CD14-positive monocyte (primary cell): ENCODE results near the gene RNU1-3. TPM values are rescaled to one million over a fixed set of nuclear protein-coding genes. Genes with fewer than 3 reads are reported as not detected.
"Not testable (repeated sequence)": the region's sequence is repeated elsewhere in the genome, so short reads cannot be mapped to it uniquely, and the experiment has no call there.

Experiments used
- DNase-seq, 3 donors: peaks; one replicate each; pipeline ENCODE4 v3.0.0-alpha.2; 2011 to 2022
- H2AFZ ChIP-seq: 2 replicates; pipeline ENCODE4 v1.6.0; 2012; ENCODE audit warnings: mild to moderate bottlenecking, low read depth, low read length, inconsistent platforms; ENCODE audit not compliant: insufficient read depth, poor library complexity, severe bottlenecking
- H3K27ac ChIP-seq, 2 donors: 1 replicate in 1 of 2; 2 replicates in 1 of 2; pipeline ENCODE4 v1.5.1; 2012 to 2013; ENCODE audit warnings: low read length in 2 of 2, control low read depth in 1 of 2, inconsistent platforms in 1 of 2, low read depth in 1 of 2, mild to moderate bottlenecking in 1 of 2
- H3K27me3 ChIP-seq, 2 donors: one replicate each; pipeline versions ENCODE4 v1.6.0 to v1.6.1; 2011 to 2013; ENCODE audit warnings: low read length in 2 of 2; ENCODE audit not compliant: control insufficient read depth in 2 of 2, insufficient read depth in 2 of 2
- H3K36me3 ChIP-seq, 2 donors: replicated peaks in 1 of 2; 1 replicate in 1 of 2; 2 replicates in 1 of 2; pipeline versions ENCODE4 v1.5.1 to v1.6.1; 2012 to 2013; ENCODE audit warnings: low read length in 2 of 2, control low read depth in 1 of 2, inconsistent platforms in 1 of 2, mild to moderate bottlenecking in 1 of 2; ENCODE audit not compliant: insufficient read depth in 2 of 2, control insufficient read depth in 1 of 2
- H3K4me1 ChIP-seq, 2 donors: 1 replicate in 1 of 2; 2 replicates in 1 of 2; pipeline versions ENCODE4 v1.5.1 to v1.6.1; 2012 to 2013; ENCODE audit warnings: low read length in 2 of 2, control low read depth in 1 of 2, inconsistent platforms in 1 of 2, mild to moderate bottlenecking in 1 of 2, moderate library complexity in 1 of 2; ENCODE audit not compliant: insufficient read depth in 2 of 2, control insufficient read depth in 1 of 2
- H3K4me2 ChIP-seq: replicated peaks from 2 replicates; pipeline ENCODE3; 2012; ENCODE audit warnings: low read length, moderate library complexity, mild to moderate bottlenecking; ENCODE audit not compliant: poor library complexity, severe bottlenecking; ENCODE audit errors: extremely low read depth
- H3K4me3 ChIP-seq, 3 experiments: fragments of 200-600 bp in 1 of 3; sonication (generic) in 1 of 3; replicated peaks in 1 of 3; 1 replicate in 2 of 3; 2 replicates in 1 of 3; pipeline ENCODE4 v1.5.1; 2011 to 2013; ENCODE audit warnings: low read length in 3 of 3, mild to moderate bottlenecking in 3 of 3, control low read depth in 2 of 3, low read depth in 2 of 3, inconsistent platforms in 1 of 3, moderate library complexity in 1 of 3
- H3K79me2 ChIP-seq: 2 replicates; pipeline ENCODE4 v1.6.0; 2012; ENCODE audit warnings: mild to moderate bottlenecking, control low read depth, inconsistent platforms, low read length, moderate library complexity; ENCODE audit not compliant: insufficient read depth
- H3K9ac ChIP-seq: 2 replicates; pipeline ENCODE4 v1.6.0; 2017; ENCODE audit warnings: low read length, mild to moderate bottlenecking; ENCODE audit not compliant: insufficient read depth, poor library complexity, severe bottlenecking
- H3K9me3 ChIP-seq, 2 donors: replicated peaks in 1 of 2; 1 replicate in 1 of 2; 2 replicates in 1 of 2; pipeline versions ENCODE4 v1.5.1 to v1.6.1; 2012 to 2013; ENCODE audit warnings: low read length in 2 of 2, control low read depth in 1 of 2; ENCODE audit not compliant: control insufficient read depth in 1 of 2, insufficient read depth in 1 of 2
- H4K20me1 ChIP-seq: 2 replicates; pipeline ENCODE4 v1.6.0; 2012; ENCODE audit warnings: mild to moderate bottlenecking, low read length, control low read depth, moderate library complexity; ENCODE audit not compliant: insufficient read depth
- H3K27ac Mint-ChIP-seq, 7 donors: one replicate each; pipeline ENCODE4 v1.8.0; 2020; ENCODE audit warnings: mild to moderate bottlenecking in 7 of 7, mixed read lengths in 7 of 7, moderate library complexity in 6 of 7, inconsistent platforms in 2 of 7
- H3K27me3 Mint-ChIP-seq, 3 donors: one replicate each; pipeline ENCODE4 v1.8.0; 2021 to 2022; ENCODE audit warnings: low read depth in 3 of 3, mild to moderate bottlenecking in 3 of 3, mixed read lengths in 3 of 3, moderate library complexity in 3 of 3, inconsistent platforms in 1 of 3
- H3K36me3 Mint-ChIP-seq, 2 donors: one replicate each; pipeline ENCODE4 v1.8.0; 2020; ENCODE audit warnings: mixed read lengths in 2 of 2, inconsistent platforms in 1 of 2, mild to moderate bottlenecking in 1 of 2
- H3K4me1 Mint-ChIP-seq: one replicate; pipeline ENCODE4 v1.8.0; 2020; ENCODE audit warnings: mild to moderate bottlenecking, mixed read lengths
- H3K4me3 Mint-ChIP-seq, 2 donors: one replicate each; pipeline ENCODE4 v1.8.0; 2020; ENCODE audit warnings: mild to moderate bottlenecking in 2 of 2, mixed read lengths in 2 of 2, moderate library complexity in 1 of 2
- H3K9me3 Mint-ChIP-seq, 7 donors: one replicate each; pipeline ENCODE4 v1.8.0; 2020 to 2022; ENCODE audit warnings: mixed read lengths in 7 of 7, mild to moderate bottlenecking in 6 of 7, moderate library complexity in 6 of 7, inconsistent platforms in 2 of 7
- WGBS: methylation state at CpG from one replicate; pipeline ENCODE4 v1.1.5; 2013; ENCODE audit warnings: missing lambda C conversion rate; ENCODE audit not compliant: insufficient coverage; 5-methylcytosine and 5-hydroxymethylcytosine counted together
- intact Hi-C, 2 donors: fragments of 100-400 bp; cut with micrococcal nuclease; formaldehyde crosslinking; loops; one replicate each; pipeline versions ENCODE4 v1.15.0 to v1.15.1; 2023
- polyA plus RNA-seq, 3 donors: library from polyadenylated mRNA; depleted of rRNA in 1 of 3; unstranded in 2 of 3; stranded (reverse) in 1 of 3; fragments of 300-500 nt in 2 of 3; fragments of >200 nt in 1 of 3; fragmentation: Illumina TruSeq in 2 of 3; gene quantifications; 1 replicate in 2 of 3; 2 replicates in 1 of 3; pipeline ENCODE4 v1.2.3, GENCODE V29; 2012 to 2021
- TF ChIP-seq, protein P1 (sequence below): fragments of 200-600 bp; IDR thresholded peaks from one replicate; pipeline ENCODE4 v1.8.0; 2022; ENCODE audit warnings: antibody characterized with exemption, mild to moderate bottlenecking

Gene RNU1-3
- polyA plus RNA-seq, 3 donors: not detected

- H3K27me3 ChIP-seq, H3K4me3 ChIP-seq, H3K9ac ChIP-seq, H3K27ac Mint-ChIP-seq, H3K36me3 ChIP-seq, H3K4me1 ChIP-seq, H3K79me2 ChIP-seq, H2AFZ ChIP-seq, H3K27ac ChIP-seq, H3K9me3 ChIP-seq, intact Hi-C loops, DNase-seq, H3K4me1 Mint-ChIP-seq, H3K4me2 ChIP-seq, H3K4me3 Mint-ChIP-seq, H3K36me3 Mint-ChIP-seq, H4K20me1 ChIP-seq, H3K9me3 Mint-ChIP-seq: not testable (repeated sequence)
- peaks cover 6 to 11% (median 11%) of the 10 kb centered on the region in 3 donors for H3K27me3 Mint-ChIP-seq
- WGBS: 100% methylated on average over 1 of the region's 5 CpGs
Observed at GRCh38 chr1:16712131-16712530, 45.4 kb upstream of the RNU1-3 start.

- H3K27me3 ChIP-seq, H3K79me2 ChIP-seq, H2AFZ ChIP-seq, intact Hi-C loops, H3K9me3 ChIP-seq, H4K20me1 ChIP-seq, H3K4me3 Mint-ChIP-seq, H3K27ac ChIP-seq, H3K4me3 ChIP-seq, H3K4me1 Mint-ChIP-seq, H3K4me1 ChIP-seq, H3K27ac Mint-ChIP-seq, H3K36me3 ChIP-seq, H3K9me3 Mint-ChIP-seq, H3K27me3 Mint-ChIP-seq, H3K9ac ChIP-seq, H3K36me3 Mint-ChIP-seq, DNase-seq, H3K4me2 ChIP-seq: not testable (repeated sequence)
- no CpG with 5 or more reads among the region's 13 CpGs for WGBS
Observed at GRCh38 chr1:16710618-16711017, 43.9 kb upstream of the RNU1-3 start.

- intact Hi-C loops: not testable (repeated sequence)
- DNase-seq: peak in 1 of 3 donors; percentile 20
Observed at GRCh38 chr1:16709659-16710087, 42.9 kb upstream of the RNU1-3 start.

DNA sequence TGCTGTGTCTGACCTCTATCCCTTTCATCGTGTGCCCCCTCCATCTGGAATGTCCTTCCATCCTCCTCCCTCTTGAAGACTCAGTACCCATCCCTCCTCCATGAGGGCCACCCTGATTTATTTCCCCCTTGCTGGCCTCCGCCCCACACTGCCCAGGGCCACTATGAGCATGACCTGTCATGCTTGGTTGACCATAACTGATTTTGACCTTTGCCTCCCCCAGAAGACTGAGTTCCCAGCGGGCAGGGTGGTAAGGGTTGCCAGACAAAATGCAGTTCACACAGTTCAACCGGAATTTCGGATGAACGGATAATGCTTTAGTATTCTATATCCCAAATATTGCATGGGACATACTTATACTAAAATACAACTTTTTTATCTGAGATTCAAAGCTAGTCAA lies 42.0 kb upstream of the RNU1-3 start:
- H3K36me3 Mint-ChIP-seq, H3K9me3 Mint-ChIP-seq, H3K4me1 Mint-ChIP-seq, H3K4me1 ChIP-seq, H3K27ac Mint-ChIP-seq, H3K4me2 ChIP-seq, H2AFZ ChIP-seq, H3K9ac ChIP-seq, H3K79me2 ChIP-seq, H3K4me3 ChIP-seq, DNase-seq, H3K36me3 ChIP-seq, H3K27me3 Mint-ChIP-seq, H4K20me1 ChIP-seq, intact Hi-C loops, H3K4me3 Mint-ChIP-seq, H3K27me3 ChIP-seq, H3K27ac ChIP-seq, H3K9me3 ChIP-seq: not testable (repeated sequence)
- WGBS: no CpG with 5 or more reads among the region's 6 CpGs

More at GRCh38 chr1:16709659-16710087, 42.9 kb upstream of the RNU1-3 start:
- TF ChIP-seq, protein P1, sequence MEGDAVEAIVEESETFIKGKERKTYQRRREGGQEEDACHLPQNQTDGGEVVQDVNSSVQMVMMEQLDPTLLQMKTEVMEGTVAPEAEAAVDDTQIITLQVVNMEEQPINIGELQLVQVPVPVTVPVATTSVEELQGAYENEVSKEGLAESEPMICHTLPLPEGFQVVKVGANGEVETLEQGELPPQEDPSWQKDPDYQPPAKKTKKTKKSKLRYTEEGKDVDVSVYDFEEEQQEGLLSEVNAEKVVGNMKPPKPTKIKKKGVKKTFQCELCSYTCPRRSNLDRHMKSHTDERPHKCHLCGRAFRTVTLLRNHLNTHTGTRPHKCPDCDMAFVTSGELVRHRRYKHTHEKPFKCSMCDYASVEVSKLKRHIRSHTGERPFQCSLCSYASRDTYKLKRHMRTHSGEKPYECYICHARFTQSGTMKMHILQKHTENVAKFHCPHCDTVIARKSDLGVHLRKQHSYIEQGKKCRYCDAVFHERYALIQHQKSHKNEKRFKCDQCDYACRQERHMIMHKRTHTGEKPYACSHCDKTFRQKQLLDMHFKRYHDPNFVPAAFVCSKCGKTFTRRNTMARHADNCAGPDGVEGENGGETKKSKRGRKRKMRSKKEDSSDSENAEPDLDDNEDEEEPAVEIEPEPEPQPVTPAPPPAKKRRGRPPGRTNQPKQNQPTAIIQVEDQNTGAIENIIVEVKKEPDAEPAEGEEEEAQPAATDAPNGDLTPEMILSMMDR: peak; percentile 16
- not testable (repeated sequence) for H3K9me3 Mint-ChIP-seq, H3K36me3 ChIP-seq, H3K4me3 ChIP-seq, H3K9me3 ChIP-seq, H2AFZ ChIP-seq, H3K4me1 ChIP-seq, H3K36me3 Mint-ChIP-seq, H3K4me3 Mint-ChIP-seq, H3K27ac ChIP-seq, H3K27me3 Mint-ChIP-seq, H3K79me2 ChIP-seq, H3K27me3 ChIP-seq, H4K20me1 ChIP-seq, H3K27ac Mint-ChIP-seq, H3K4me2 ChIP-seq, H3K9ac ChIP-seq, H3K4me1 Mint-ChIP-seq
- WGBS: no CpG with 5 or more reads among the region's 3 CpGs
